Smooth muscle cell (in vitro differentiated cells): Measurements from ENCODE around the gene KRTAP19-4. TPM values are rescaled to one million over a fixed set of nuclear protein-coding genes. Genes with fewer than 3 reads are reported as not detected.
"Not testable (repeated sequence)": the region's sequence is repeated elsewhere in the genome, so short reads cannot be mapped to it uniquely, and the experiment has no call there.

Experiments
- DNase-seq: peaks from one replicate; lab custom pipeline; 2025; ENCODE audit not compliant: unreplicated experiment; lab: John Stamatoyannopoulos, UW
- H2AFZ ChIP-seq: fragments of 200-600 bp; sonication (generic); 2 replicates; pipeline ENCODE4 v1.6.0; 2016; ENCODE audit warnings: antibody characterized with exemption, low read depth, mild to moderate bottlenecking
- H3F3A ChIP-seq: fragments of 200-600 bp; sonication (generic); 2 replicates; pipeline ENCODE4 v1.6.0; 2017; ENCODE audit warnings: antibody characterized with exemption, low read depth
- H3K27ac ChIP-seq: fragments of 200-600 bp; sonication (generic); 2 replicates; pipeline ENCODE4 v1.5.1; 2016; ENCODE audit warnings: low read depth, mild to moderate bottlenecking
- H3K27me3 ChIP-seq: fragments of 200-600 bp; sonication (generic); 2 replicates; pipeline ENCODE4 v1.6.1; 2016; ENCODE audit warnings: low read depth, mild to moderate bottlenecking
- H3K36me3 ChIP-seq: fragments of 200-600 bp; sonication (generic); 2 replicates; pipeline ENCODE4 v1.5.1; 2016; ENCODE audit warnings: low read depth
- H3K4me1 ChIP-seq: fragments of 200-600 bp; sonication (generic); 2 replicates; pipeline ENCODE4 v1.5.1; 2016; ENCODE audit warnings: low read depth
- H3K4me2 ChIP-seq: fragments of 200-600 bp; sonication (generic); 2 replicates; pipeline ENCODE4 v1.6.0; 2016; ENCODE audit warnings: mild to moderate bottlenecking
- H3K4me3 ChIP-seq: fragments of 200-600 bp; sonication (generic); 2 replicates; pipeline ENCODE4 v1.5.1; 2016; ENCODE audit warnings: mild to moderate bottlenecking
- H3K79me2 ChIP-seq: fragments of 200-600 bp; sonication (generic); 2 replicates; pipeline ENCODE4 v1.6.0; 2016; ENCODE audit warnings: low read depth, mild to moderate bottlenecking
- H3K9ac ChIP-seq: fragments of 200-600 bp; sonication (generic); 2 replicates; pipeline ENCODE4 v1.6.0; 2016; ENCODE audit warnings: low read depth
- H3K9me3 ChIP-seq: fragments of 200-600 bp; sonication (generic); replicated peaks from 2 replicates; pipeline ENCODE4 v1.5.1; 2016; ENCODE audit warnings: low read depth
- H4K20me1 ChIP-seq: fragments of 200-600 bp; sonication (generic); 2 replicates; pipeline ENCODE4 v1.6.0; 2016; ENCODE audit warnings: low read depth
- CTCF ChIP-seq: fragments of 200-600 bp; sonication (generic); IDR thresholded peaks from 2 replicates; pipeline ENCODE4 v1.5.1; 2017; ENCODE audit warnings: borderline replicate concordance, mild to moderate bottlenecking, antibody characterized with exemption; ENCODE audit not compliant: insufficient read depth, poor library complexity, severe bottlenecking
- WGBS: methylation state at CpG from one replicate; pipeline ENCODE4 v1.1.7; 2016; ENCODE audit warnings: low lambda C conversion rate; 5-methylcytosine and 5-hydroxymethylcytosine counted together
- polyA plus RNA-seq: library from polyadenylated mRNA; unstranded; fragments of >200 nt; fragmentation: Nextera tagmentation; extraction: Ambion mirVana; gene quantifications from 2 replicates; pipeline ENCODE4 v1.2.1, GENCODE V29; 2016
- total RNA-seq: library from RNA; depleted of rRNA; stranded (reverse); fragments of >200 nt; gene quantifications from 2 replicates; pipeline ENCODE4 v1.2.3, GENCODE V29; 2014

Gene KRTAP19-4
- total and polyA plus RNA-seq, 2 experiments from 2014 or later: not detected

- not testable (repeated sequence) for H3K4me2 ChIP-seq, H3K79me2 ChIP-seq, H3F3A ChIP-seq, H3K9ac ChIP-seq, H3K4me3 ChIP-seq, DNase-seq, H3K27me3 ChIP-seq, H2AFZ ChIP-seq, H4K20me1 ChIP-seq, H3K27ac ChIP-seq, H3K9me3 ChIP-seq, H3K4me1 ChIP-seq, H3K36me3 ChIP-seq
- TF ChIP-seq CTCF: peak; percentile 28
- WGBS: 23% methylated on average over 4 of the region's 4 CpGs
These were observed 8.7 kb upstream of the KRTAP19-4 start for GRCh38 chr21:30505621-30506205.

GRCh38 chr21:30502041-30502440 is 5.1 kb upstream of the KRTAP19-4 start, which contains the start of gene KRTAP19-5:
Gene KRTAP19-5 (minus strand): TSS chr21:30502141. CDS start chr21:30502090, 51 bp downstream.
- Histone ChIP-seq H3K27ac (no peak within 1 kb of the TSS), H3K4me2 (no peak within 1 kb of the TSS), H3K9ac (no peak within 1 kb of the TSS), H3K27me3 (no peaks in the 10 kb centered on the region), H3K36me3 (no peaks in the 10 kb centered on the region), H2AFZ (no peak within 1 kb of the TSS), H3F3A (no peaks in the 10 kb centered on the region), H3K4me1 (no peaks in the 10 kb centered on the region), H4K20me1 (no peaks in the 10 kb centered on the region), H3K79me2 (no peaks in the 10 kb centered on the region), H3K4me3 (no peak within 1 kb of the TSS), H3K9me3 (no peaks in the 10 kb centered on the region)
- DNase-seq: no peak
- 88% methylated on average over 6 of the region's 6 CpGs for WGBS
- no peak for TF ChIP-seq CTCF

- Histone ChIP-seq H4K20me1 (no peaks in the 10 kb centered on the region), H3K79me2 (no peaks in the 10 kb centered on the region), H3K9me3 (no peaks in the 10 kb centered on the region), H3K36me3 (no peaks in the 10 kb centered on the region), H3K27ac (no peak within 1 kb of the TSS), H3K9ac (no peak within 1 kb of the TSS), H3F3A (no peaks in the 10 kb centered on the region), H2AFZ (no peak within 1 kb of the TSS), H3K4me1 (no peaks in the 10 kb centered on the region), H3K4me3 (no peak within 1 kb of the TSS), H3K4me2 (no peak within 1 kb of the TSS), H3K27me3 (no peaks in the 10 kb centered on the region)
- DNase-seq: no peak
- WGBS: 77% methylated on average over 2 of the region's 2 CpGs
- no peak for TF ChIP-seq CTCF
These were observed 5.0 kb downstream of the KRTAP19-4 start, which contains the start of gene KRTAP19-3 for GRCh38 chr21:30491963-30492428. Gene KRTAP19-3 (minus strand): TSS chr21:30492013. CDS start chr21:30491957, 56 bp downstream.

- no peak for TF ChIP-seq CTCF
- H3K4me2 ChIP-seq: no peak within 1 kb of the TSS
- H3K36me3 ChIP-seq: no peaks in the 10 kb centered on the region
- 79% methylated on average over 2 of the region's 2 CpGs for WGBS
- no peaks in the 10 kb centered on the region for H3K9me3 ChIP-seq
- no peaks in the 10 kb centered on the region for H3K79me2 ChIP-seq
- H3K27me3 ChIP-seq: no peaks in the 10 kb centered on the region
- no peak within 1 kb of the TSS for H3K4me3 ChIP-seq
- no peak within 1 kb of the TSS for H3K9ac ChIP-seq
- H3K27ac ChIP-seq: no peak within 1 kb of the TSS
- no peak for DNase-seq
- no peaks in the 10 kb centered on the region for H3F3A ChIP-seq
- H2AFZ ChIP-seq: no peak within 1 kb of the TSS
- no peaks in the 10 kb centered on the region for H4K20me1 ChIP-seq
- no peaks in the 10 kb centered on the region for H3K4me1 ChIP-seq
These were observed 9.6 kb downstream of the KRTAP19-4 start, which contains the start of gene KRTAP19-2 for GRCh38 chr21:30487336-30487735. Gene KRTAP19-2 (minus strand): TSS chr21:30487436. CDS start chr21:30487348, 88 bp downstream.
